OCI-LY1 (cell line): ENCODE results near the gene OR52K2.

Experiments used
- CTCF ChIP-seq: fragments of 200-600 bp; sonication (generic), shearing (Covaris generic); IDR thresholded peaks from 2 replicates; pipeline ENCODE4 v1.5.1; 2017; ENCODE audit warnings: mild to moderate bottlenecking, antibody characterized with exemption, low read length, moderate library complexity, mixed read lengths
- EZH2 ChIP-seq: fragments of 200-600 bp; sonication (generic), shearing (Covaris generic); IDR thresholded peaks from 2 replicates; pipeline ENCODE4 v1.8.0; 2017; ENCODE audit warnings: borderline replicate concordance, mixed run types, mild to moderate bottlenecking, antibody characterized with exemption, low read length, moderate library complexity, mixed read lengths

- no peak for TF ChIP-seq CTCF
- no peak for TF ChIP-seq EZH2
These were observed 15.4 kb downstream of the OR52K2 start for GRCh38 chr11:4464216-4465159.
